ENCODE measurements around the gene MED25.
A peak's percentile ranks its signal among the peaks of the same experiment; 100 is the strongest.

The MED25 gene

DNA sequence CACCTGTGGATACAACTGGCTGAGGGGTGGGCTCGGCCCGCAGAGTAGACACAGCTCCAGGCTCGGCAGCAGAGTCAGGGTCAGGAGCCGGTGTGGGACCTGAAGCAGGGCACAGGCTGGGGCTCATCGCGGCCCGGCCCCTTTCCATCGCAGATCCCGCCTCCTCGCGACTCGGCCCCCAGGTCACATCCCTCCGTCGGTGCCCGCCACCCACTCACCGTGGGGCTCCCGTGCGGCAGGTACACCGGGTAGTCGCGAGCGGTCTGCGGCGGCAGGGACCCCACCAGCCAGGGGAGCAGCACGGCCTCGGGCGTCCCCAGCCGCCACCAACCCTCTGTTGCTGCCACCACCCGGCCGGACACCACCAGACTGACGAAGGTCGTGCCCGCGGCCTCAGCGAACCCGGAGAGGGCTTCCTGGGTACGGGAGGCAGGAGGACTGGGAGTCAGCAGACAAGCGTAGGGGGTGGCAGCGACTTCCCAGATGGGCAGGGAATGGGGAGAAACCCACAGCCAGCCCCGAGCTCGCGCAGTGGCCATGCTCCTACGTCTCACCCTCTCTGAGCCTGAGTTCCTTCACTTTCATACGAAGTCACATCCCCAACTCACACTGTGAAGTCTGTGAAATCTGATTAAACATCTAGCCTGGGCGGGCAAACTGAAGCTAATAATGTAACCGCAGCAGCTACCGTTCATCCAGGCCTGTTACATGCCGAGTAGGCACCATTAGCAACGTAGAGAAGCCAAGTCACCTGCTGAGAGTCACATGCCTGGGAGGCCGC lies 8.7 kb upstream of the MED25 start:
- peak; percentile 47 for ATAC-seq
- TF ChIP-seq, protein P1, sequence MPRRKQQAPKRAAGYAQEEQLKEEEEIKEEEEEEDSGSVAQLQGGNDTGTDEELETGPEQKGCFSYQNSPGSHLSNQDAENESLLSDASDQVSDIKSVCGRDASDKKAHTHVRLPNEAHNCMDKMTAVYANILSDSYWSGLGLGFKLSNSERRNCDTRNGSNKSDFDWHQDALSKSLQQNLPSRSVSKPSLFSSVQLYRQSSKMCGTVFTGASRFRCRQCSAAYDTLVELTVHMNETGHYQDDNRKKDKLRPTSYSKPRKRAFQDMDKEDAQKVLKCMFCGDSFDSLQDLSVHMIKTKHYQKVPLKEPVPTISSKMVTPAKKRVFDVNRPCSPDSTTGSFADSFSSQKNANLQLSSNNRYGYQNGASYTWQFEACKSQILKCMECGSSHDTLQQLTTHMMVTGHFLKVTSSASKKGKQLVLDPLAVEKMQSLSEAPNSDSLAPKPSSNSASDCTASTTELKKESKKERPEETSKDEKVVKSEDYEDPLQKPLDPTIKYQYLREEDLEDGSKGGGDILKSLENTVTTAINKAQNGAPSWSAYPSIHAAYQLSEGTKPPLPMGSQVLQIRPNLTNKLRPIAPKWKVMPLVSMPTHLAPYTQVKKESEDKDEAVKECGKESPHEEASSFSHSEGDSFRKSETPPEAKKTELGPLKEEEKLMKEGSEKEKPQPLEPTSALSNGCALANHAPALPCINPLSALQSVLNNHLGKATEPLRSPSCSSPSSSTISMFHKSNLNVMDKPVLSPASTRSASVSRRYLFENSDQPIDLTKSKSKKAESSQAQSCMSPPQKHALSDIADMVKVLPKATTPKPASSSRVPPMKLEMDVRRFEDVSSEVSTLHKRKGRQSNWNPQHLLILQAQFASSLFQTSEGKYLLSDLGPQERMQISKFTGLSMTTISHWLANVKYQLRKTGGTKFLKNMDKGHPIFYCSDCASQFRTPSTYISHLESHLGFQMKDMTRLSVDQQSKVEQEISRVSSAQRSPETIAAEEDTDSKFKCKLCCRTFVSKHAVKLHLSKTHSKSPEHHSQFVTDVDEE (CRISPR knock-in tag; IDR thresholded peaks at IDR 0.05): no peak
- no peak for TF ChIP-seq GLIS3 (CRISPR knock-in tag; IDR thresholded peaks at IDR 0.05)
- no peak for TF ChIP-seq TOX (CRISPR knock-in tag; IDR thresholded peaks at IDR 0.05; ENCODE audit: borderline replicate concordance)
- TF ChIP-seq CSDC2 (CRISPR knock-in tag; IDR thresholded peaks at IDR 0.05): no peak
- TF ChIP-seq BACH2 (CRISPR knock-in tag; IDR thresholded peaks at IDR 0.05; ENCODE audit: borderline replicate concordance): no peak
- no peak for TF ChIP-seq TCF4 (CRISPR knock-in tag; IDR thresholded peaks at IDR 0.05; ENCODE audit: borderline replicate concordance)
- no peak for TF ChIP-seq PPARA (CRISPR knock-in tag; IDR thresholded peaks at IDR 0.05; ENCODE audit: borderline replicate concordance)
- no peak for TF ChIP-seq POU6F1 (CRISPR knock-in tag; IDR thresholded peaks at IDR 0.05; ENCODE audit: borderline replicate concordance, low read depth)
- no peak for TF ChIP-seq ESRRG (CRISPR knock-in tag; IDR thresholded peaks at IDR 0.05)
- TF ChIP-seq OSR1 (CRISPR knock-in tag; IDR thresholded peaks at IDR 0.05): no peak
- no peak for TF ChIP-seq ZC3H10 (CRISPR knock-in tag; IDR thresholded peaks at IDR 0.05)
- no peak for TF ChIP-seq RARB (CRISPR knock-in tag; IDR thresholded peaks at IDR 0.05)
- TF ChIP-seq, protein P2, sequence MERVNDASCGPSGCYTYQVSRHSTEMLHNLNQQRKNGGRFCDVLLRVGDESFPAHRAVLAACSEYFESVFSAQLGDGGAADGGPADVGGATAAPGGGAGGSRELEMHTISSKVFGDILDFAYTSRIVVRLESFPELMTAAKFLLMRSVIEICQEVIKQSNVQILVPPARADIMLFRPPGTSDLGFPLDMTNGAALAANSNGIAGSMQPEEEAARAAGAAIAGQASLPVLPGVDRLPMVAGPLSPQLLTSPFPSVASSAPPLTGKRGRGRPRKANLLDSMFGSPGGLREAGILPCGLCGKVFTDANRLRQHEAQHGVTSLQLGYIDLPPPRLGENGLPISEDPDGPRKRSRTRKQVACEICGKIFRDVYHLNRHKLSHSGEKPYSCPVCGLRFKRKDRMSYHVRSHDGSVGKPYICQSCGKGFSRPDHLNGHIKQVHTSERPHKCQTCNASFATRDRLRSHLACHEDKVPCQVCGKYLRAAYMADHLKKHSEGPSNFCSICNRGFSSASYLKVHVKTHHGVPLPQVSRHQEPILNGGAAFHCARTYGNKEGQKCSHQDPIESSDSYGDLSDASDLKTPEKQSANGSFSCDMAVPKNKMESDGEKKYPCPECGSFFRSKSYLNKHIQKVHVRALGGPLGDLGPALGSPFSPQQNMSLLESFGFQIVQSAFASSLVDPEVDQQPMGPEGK (CRISPR knock-in tag; IDR thresholded peaks at IDR 0.05; ENCODE audit: borderline replicate concordance): no peak
- TF ChIP-seq ZNF565 (CRISPR knock-in tag; conservative IDR thresholded peaks at IDR 0.05; ENCODE audit: low read depth): no peak
- TF ChIP-seq, protein P3, sequence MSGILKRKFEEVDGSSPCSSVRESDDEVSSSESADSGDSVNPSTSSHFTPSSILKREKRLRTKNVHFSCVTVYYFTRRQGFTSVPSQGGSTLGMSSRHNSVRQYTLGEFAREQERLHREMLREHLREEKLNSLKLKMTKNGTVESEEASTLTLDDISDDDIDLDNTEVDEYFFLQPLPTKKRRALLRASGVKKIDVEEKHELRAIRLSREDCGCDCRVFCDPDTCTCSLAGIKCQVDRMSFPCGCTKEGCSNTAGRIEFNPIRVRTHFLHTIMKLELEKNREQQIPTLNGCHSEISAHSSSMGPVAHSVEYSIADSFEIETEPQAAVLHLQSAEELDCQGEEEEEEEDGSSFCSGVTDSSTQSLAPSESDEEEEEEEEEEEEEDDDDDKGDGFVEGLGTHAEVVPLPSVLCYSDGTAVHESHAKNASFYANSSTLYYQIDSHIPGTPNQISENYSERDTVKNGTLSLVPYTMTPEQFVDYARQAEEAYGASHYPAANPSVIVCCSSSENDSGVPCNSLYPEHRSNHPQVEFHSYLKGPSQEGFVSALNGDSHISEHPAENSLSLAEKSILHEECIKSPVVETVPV (CRISPR knock-in tag; IDR thresholded peaks at IDR 0.05): no peak
- TF ChIP-seq, protein P4, sequence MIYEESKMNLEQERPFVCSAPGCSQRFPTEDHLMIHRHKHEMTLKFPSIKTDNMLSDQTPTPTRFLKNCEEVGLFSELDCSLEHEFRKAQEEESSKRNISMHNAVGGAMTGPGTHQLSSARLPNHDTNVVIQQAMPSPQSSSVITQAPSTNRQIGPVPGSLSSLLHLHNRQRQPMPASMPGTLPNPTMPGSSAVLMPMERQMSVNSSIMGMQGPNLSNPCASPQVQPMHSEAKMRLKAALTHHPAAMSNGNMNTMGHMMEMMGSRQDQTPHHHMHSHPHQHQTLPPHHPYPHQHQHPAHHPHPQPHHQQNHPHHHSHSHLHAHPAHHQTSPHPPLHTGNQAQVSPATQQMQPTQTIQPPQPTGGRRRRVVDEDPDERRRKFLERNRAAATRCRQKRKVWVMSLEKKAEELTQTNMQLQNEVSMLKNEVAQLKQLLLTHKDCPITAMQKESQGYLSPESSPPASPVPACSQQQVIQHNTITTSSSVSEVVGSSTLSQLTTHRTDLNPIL (CRISPR knock-in tag; IDR thresholded peaks at IDR 0.05; ENCODE audit: low read depth): no peak

DNA sequence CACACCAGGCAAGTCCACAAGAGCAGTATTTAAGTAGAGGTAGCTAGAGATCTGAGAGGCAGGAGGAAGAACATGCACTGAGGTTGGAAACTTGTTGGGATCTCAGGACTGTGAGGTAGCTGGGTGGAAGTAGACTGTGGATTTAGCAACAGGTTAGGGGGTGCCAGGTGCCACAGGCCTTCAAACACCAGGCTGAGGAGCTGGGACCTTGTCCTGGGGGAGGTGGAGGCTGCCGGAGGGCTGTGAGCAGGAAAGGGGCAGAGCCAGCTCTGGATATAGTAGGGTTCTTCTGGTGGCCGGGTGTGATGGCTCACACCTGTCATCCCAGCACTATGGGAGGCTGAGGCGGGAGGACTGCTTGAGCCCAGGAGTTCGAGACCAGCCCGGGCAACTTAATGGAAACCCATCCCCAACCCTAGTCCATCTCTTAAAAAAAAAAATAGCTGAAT lies 8.1 kb upstream of the MED25 start:
- ATAC-seq: no peak
- TF ChIP-seq ESRRG (CRISPR knock-in tag; IDR thresholded peaks at IDR 0.05) (no peak), ARNTL (CRISPR knock-in tag; IDR thresholded peaks at IDR 0.05; ENCODE audit: borderline replicate concordance, low read depth) (no peak)
- TF ChIP-seq, protein P1 (CRISPR knock-in tag; IDR thresholded peaks at IDR 0.05): no peak
